Stomach (tissue), 4 donors: ENCODE measurements around the gene MOB3B.

Experiments
- EP300 ChIP-seq: sonication (generic); formaldehyde crosslinking; IDR thresholded peaks from one replicate; pipeline ENCODE4 v1.6.1; 2017; ENCODE audit warnings: antibody characterized with exemption
- POLR2A ChIP-seq, 4 donors: fragments of 450-650 bp; IDR thresholded peaks; one replicate each; pipeline ENCODE4 v1.6.1; 2016; ENCODE audit warnings: antibody characterized with exemption in 4 of 4, control low read depth in 2 of 4, mild to moderate bottlenecking in 1 of 4, moderate library complexity in 1 of 4
- POLR2AphosphoS5 ChIP-seq, 3 donors: sonication (generic); formaldehyde crosslinking; IDR thresholded peaks; one replicate each; pipeline ENCODE4 v1.6.1; 2016; ENCODE audit warnings: antibody characterized with exemption in 3 of 3
- TF ChIP-seq, protein P1 (sequence below), 7 experiments: fragments of 450-650 bp in 4 of 7; fragments of 200-600 bp in 3 of 7; sonication (generic) in 3 of 7; IDR thresholded peaks; one replicate each; pipeline ENCODE4 v1.5.1; 2016 to 2019; ENCODE audit warnings: antibody characterized with exemption in 7 of 7, control low read depth in 2 of 7, mild to moderate bottlenecking in 1 of 7

DNA sequence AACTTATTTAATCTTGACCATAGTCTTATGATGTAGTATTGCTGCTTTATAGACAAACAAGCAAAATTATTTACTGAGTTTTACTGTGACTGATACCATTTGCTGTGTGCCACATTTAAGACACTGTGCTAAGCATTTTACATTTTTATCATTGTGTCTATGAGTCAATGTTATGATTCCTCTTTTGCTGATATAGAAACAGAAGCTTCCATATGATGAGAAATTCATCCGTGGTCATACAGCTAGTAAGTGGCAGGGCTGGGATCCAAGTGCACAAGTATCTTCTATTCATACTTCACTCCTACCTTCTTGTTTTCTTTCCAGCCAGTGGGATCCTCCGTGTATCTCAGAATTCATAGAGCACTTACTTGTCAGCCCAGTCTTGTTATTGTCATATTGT is 22.6 kb downstream of the MOB3B start:
- TF ChIP-seq, protein P1, sequence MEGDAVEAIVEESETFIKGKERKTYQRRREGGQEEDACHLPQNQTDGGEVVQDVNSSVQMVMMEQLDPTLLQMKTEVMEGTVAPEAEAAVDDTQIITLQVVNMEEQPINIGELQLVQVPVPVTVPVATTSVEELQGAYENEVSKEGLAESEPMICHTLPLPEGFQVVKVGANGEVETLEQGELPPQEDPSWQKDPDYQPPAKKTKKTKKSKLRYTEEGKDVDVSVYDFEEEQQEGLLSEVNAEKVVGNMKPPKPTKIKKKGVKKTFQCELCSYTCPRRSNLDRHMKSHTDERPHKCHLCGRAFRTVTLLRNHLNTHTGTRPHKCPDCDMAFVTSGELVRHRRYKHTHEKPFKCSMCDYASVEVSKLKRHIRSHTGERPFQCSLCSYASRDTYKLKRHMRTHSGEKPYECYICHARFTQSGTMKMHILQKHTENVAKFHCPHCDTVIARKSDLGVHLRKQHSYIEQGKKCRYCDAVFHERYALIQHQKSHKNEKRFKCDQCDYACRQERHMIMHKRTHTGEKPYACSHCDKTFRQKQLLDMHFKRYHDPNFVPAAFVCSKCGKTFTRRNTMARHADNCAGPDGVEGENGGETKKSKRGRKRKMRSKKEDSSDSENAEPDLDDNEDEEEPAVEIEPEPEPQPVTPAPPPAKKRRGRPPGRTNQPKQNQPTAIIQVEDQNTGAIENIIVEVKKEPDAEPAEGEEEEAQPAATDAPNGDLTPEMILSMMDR (IDR thresholded peaks at IDR 0.05), result no peak
- TF ChIP-seq EP300 (no peak), POLR2AphosphoS5 (IDR thresholded peaks at IDR 0.05) (no peak), POLR2A (IDR thresholded peaks at IDR 0.05) (no peak)
